ENCODE data around the gene CD53.

GRCh38 chr1:110846861-110847260, 26.1 kb upstream of the CD53 start:
- TF ChIP-seq CTCF (conservative IDR thresholded peaks at IDR 0.05; ENCODE audit: low read depth, low read length) (no peak), EZH2 (IDR thresholded peaks at IDR 0.05; ENCODE audit: low read length, unreplicated experiment) (no peak), EZH2phosphoT487 (IDR thresholded peaks at IDR 0.05; ENCODE audit: borderline replicate concordance, low read length) (no peak)

Measured in PC-3 (cell line).